NCI-H2029 (cell line): ENCODE data around the gene MEIOB.
"Not testable (repeated sequence)": the region's sequence is repeated elsewhere in the genome, so short reads cannot be mapped to it uniquely, and the experiment has no call there.

ENCODE experiments used
- DNase-seq: peaks from one replicate; lab custom pipeline; 2025; lab: John Stamatoyannopoulos, UW

The MEIOB gene

DNA sequence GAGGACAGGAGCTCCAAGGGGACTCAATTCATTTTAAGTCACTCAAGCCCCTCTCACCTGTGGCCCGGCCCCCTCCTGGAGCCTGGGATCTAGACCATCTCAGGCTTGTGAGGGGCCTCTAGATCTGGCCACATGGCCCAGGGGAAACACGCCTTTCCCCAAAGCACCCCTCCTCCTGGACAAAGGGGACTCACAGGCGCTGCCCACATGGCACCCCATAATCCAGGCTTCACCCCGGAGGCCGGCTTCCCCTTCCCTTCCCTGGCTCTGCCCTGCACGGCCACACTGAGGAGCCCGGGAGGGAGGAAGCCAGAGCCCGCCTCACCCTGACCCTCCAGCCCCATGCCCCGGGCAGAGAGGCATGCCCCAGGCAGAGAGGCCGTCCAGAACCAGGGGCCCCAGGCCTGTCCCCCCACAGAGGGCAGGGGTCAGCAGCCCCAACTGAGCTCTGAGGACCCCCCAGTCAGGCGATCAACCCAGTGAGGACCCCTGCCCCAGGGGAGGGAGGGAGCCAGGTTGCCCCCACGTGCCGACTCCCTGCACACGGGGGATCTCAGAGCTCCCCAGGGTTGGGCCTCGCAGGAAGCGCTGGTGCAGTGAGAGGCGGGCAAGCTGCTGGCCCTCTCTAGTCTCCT, 35.4 kb upstream of the MEIOB start:
- no peak for DNase-seq

DNA sequence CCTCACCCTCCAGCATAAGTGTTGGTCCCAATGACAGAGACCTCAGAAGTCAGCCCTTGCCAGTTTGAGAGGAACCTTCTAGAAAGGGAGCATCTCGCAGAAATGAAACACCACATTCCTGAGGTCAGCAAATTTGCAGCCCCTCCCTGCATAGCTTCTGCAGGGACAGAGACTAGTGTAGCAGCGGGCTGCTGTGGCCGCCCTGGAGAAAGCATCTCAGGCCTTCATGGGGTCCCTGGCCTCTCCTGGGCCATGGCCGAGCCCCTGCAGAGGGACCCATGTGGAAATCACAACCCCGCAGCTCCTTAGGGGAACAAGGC, 34.8 kb upstream of the MEIOB start:
- DNase-seq: no peak

DNA sequence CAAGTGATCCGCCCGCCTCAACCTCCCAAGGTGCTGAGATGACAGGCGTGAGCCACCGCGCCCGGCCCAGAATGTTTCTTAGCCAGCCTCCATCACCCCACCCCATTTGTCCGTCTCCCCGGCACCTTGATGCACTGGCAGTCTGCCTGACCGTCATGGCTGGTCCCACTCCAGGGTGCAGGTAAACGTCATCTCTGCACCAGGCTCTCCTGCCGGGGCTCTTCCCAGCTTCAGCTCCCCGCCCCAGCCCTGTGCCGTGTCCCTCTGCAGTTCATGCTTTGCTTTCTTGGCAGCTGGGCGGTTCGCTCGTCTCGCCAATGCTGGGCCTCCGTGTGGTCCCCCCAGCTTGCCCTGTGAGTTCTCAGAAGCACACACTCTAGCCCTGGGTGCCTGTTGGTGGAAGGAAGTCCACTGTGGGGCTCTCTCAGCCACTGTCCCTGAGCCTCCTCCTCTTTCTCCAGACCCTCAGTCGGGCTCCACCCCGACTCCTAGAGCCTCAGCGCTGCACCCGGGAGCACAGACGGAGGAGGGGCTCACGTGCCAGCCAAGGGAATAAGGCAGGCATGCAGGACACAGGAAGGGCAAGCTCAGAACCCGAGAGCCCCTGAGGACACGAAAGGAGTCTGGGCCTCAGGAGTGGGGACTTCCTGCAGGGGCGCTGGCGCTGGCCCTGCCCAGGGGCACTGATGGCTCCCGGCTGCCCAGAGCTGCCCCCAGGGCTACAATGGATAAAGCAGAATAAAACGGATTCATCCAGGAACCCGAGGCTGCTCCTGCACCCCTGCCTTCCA, 34.3 kb upstream of the MEIOB start:
- DNase-seq: no peak

DNA sequence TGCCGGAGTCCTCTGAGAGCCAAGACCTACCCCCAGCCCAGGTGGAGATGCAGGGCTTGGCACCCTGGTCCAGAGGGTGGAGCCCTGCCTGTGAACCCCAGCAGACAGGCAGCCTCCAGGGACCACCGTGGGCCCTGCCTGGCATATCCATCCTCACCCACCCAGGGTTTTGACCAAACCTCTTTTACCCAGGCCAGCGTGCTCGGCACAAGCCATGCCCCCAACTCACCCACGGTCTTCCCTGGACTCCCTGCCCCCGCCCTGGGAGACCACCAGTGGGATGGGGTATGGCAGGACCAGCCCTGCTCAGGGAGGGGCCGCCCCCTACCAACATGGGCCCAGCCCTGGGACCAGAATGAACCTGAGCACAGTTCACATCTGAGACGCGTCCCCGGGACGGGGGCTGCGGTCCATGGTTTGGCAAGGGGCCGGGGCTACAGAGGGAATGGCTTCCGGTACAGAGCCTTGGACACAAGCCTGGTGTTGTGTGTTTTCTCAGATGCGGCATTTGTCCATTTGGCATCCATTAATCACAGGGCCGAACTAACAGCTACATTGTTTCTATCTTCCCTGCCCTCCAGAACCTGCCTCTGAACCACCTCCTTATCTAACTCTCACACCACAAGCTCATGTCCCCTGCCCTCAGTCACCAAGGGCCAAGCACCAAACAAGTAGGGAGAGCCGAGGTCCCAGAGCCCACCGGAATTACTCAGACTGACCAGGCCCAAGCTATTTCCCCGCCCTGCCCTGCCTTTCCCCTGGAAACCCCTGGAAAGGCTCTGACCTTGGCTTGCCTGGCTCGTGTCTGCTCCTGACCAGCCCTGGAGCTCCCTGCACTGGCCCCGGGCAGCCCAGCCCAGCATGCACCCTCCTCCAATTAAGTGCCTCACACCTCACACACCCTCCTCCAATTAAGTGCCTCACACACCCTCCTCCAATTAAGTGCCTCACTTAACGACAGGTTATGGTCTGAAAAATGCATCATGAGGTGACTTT, 32.2 kb upstream of the MEIOB start:
- DNase-seq: no peak

DNA sequence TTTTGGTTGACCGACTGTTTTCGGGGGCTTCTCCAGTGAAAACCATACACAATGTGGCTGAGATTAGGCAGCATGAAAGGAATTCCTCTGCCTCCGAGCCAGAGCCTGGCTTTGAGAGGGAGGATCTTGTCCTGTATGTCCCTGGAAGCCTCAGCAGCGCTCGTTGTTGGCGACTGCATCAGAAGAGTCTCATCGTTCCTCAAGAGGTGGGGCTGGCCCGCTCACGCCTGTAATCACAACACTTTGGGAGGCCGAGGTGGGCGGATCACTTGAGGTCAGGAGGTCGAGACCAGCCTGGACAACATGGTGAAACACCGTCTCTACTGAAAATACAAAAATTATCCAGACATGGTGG, 31.2 kb upstream of the MEIOB start:
- DNase-seq: no peak

DNA sequence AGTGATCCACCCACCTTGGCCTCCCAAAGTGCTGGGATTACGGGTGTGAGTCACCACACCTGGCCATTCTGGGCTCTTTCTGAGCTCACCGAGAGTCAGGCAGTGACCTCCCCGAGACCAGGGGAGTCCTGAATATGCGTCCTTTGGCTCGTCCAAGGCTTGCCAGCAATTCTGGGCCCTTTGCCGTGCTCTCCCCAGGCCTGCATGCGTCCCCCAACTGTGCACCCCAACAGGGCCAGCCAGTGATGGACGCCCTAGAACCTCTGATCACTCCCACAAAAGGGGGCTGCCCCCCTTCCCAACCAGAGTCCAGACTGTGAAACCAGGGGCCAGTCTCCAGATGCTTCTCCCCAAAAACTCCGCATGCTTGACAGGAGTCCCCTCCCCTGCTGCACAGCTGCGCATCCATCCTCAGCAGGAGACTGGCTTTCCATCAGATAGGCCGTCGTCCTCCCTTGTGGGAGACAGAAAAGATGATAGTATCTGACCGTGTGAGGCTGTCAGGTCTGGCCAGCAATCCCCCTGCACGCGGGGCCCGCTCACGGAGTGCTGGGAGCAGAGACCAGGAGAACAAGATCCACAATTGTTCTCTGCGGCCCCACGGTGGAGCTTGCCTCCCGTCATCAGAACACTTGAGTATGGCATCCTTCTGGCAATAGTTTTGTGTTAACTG, 30.7 kb upstream of the MEIOB start:
- DNase-seq: no peak

DNA sequence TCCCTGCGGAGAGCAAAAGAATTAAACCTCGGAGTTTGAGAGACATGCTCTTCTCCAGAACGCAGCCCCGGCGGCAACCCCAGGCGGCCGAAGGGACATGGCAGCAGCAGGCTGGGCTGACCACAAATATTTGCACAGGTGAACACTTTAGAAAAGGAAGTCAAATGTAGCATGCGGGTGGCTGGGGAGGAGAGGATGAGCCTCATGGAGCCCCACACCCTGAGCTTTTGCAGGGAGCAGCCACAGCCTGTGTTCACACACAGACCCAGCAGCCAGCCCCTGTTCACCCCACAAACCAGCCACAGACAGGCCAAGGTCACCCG, 28.4 kb upstream of the MEIOB start:
- DNase-seq: no peak

DNA sequence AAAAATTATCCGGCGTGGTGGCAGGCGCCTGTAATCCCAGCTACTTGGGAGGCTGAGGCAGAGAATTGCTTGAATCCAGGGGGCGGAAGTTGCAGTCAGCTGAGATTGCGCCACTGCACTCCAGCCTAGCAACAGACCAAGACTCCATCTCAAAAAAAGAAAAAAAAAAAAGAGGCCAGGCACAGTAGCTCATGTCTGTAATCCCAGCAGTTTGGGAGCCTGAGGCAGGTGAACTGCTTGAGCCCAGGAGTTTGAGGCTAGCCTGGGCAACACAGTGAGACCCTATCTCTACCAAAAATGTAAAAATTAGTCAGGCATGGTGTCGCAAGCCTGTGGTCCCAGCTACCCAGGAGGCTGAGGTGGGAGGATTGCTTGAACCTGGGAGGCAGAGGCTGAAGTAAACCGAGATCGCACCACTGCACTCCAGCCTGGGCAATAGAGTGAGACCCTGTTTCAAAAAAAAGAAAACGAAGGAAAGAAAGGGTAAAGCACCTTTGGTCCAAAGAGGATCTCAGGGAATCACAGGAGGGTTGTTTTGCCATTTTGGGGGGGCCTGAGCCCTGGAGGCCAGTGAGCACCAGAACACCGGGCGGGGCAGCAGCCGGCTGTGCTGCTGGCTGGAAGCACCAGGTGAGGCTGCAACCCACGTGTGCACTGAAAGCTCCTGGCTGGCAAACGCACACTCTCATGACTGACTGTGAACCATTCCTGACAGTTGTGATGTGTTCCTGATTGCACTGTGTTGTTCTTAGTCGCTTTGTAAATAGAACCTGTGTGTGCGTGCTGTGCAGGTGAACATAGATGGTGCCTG, 27.9 kb upstream of the MEIOB start:
- DNase-seq: peak; percentile 89

DNA sequence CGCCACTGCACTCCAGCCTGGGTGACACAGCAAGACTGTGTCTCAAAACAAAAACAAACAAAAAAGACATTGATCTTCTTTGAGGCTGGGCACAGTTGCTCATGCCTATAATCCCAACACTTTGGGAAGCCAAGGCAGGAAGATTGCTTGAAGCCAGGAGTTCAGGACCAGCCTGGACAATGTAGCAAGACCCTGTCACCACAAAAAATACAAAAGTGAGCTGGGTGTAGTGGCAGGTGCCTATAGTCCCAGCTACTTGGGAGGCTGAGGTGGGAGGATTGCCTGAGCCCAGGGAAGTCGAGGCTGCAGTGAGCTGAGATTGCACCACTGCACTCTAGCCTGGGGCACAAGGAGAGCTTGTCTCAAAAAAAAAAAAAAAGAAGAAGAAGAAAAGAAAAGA, 25.7 kb upstream of the MEIOB start:
- DNase-seq: not testable (repeated sequence)

DNA sequence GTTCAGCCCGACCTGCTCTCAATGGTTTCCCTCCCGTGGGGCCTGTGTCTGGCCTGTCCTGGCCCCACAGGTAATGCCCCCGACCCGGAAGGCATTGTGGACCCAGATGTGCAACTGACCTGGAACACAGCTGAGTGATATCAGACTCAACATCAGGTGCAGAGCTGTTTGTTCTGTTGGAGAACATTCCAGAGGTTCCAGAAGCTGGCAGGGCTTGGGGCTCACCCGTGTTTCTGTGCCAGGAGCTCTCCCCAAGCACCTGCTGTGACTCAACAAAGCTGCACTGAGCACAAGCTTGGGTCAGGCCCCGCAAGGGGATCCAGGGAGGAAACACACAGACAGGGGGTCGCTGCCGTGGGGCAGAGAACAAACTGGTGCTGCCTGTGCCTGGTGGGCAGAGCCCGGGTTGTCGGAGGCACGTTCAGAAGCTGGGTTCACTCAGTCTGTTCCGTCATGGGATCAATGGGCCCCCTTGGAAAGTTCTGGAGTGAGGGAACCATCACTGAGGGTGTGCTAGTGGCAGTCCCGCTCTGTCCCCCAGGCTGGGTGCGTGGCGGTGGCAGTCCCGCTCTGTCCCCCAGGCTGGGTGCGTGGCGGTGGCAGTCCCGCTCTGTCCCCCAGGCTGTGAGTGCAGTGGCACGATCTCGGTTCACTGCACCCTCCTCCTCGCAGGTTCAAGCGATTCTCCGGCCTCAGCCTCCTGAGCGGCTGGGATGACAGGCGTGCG, 24.1 kb upstream of the MEIOB start:
- DNase-seq: no peak

DNA sequence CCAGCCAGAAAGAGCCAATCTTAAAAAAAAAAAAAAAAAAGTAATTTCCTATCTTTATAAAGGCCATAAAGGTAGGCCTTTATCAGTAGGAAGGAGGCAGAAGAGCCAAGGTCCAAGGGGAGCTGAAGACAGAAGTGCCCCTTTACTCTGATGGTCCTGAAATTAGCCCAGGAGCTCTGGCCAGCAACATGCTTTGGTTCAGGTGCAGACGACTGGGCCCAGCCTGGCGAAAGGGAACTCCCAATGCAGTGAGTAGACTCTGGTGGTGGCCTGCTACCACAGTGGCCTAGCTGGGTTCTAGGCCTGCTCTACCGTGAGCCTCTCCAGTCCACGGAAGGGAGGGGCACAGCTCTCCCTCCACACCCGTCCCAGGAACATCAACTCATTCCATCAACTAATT, 23.1 kb upstream of the MEIOB start:
- DNase-seq: no peak

DNA sequence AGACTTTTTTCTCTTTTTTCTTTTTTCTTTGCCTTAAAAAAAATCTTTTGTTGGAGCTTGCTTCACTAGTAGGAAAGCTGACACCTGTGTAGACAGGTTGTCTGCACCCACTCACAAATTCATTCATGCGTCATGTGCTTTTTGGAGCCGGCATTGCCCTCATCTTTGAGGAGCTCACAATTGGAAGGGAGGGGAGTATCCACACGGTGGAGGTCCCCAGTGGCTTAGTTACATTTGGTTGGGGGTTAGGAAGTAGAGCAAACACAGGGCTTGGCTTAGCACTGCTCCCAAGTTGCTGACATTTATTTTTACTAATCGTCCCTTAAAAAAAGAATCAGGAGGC, 18.7 kb upstream of the MEIOB start:
- DNase-seq: peak; percentile 76

DNA sequence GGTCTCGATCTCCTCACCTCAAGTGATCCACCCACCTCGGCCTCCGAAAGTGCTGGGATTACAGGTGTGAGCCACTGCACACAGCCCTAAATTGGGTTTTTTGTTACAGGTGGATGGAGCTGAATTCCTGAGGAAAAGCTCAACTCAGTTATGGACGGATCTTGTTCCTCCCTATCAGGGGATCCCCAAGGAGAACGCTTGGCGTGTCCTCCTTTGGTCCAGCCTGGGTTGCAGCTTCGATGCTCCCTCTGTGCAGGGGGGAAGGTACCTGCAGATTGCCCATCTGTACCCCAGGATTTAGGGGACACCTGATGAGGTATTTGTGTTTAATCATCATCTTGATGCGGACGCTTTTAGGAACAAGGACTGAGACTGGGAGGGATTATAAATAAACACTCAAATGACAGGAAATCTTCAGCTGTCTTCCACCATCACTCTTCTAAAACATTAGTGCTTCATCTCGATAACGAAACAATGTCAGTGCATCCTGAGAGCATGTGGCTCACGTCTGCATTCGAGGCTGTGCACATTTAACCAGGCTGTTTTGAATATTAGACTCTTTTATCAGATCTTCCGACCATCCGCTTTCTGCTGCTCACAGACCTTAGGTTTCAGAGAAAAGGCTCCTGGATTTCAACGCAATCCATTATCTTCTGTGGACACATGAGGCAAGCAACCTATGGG, 18.2 kb upstream of the MEIOB start:
- DNase-seq: no peak

DNA sequence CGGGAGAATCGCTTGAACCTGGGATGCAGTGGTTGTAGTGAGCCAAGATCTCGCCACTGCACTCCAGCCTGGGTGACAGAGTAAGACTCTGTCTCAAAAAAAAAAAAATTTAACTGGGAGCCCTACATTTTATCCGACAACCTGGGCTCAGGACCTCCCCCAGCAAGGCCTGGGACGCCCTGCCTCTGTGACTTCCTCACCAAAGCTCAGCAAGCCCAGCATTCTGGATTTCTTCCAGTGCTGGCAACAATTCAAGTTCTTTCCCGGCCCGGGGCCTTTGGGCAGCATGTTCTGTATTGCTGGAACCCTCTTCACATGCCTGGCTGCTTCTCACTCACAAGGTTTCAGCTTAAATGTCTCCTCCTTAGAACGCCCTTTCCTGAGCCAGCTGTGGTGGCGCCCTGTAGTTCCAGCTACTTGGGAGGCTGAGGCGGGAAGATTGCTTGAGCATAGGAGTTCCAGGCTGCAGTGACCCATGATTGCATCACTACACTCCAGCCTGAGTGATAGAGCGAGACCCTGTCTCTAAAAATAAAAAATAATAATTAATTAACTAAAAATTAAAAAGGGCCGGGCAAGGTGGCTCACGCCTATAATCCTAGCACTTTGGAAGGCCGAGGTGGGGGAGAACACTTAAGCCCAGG, 15.9 kb upstream of the MEIOB start:
- DNase-seq: peak; percentile 53

DNA sequence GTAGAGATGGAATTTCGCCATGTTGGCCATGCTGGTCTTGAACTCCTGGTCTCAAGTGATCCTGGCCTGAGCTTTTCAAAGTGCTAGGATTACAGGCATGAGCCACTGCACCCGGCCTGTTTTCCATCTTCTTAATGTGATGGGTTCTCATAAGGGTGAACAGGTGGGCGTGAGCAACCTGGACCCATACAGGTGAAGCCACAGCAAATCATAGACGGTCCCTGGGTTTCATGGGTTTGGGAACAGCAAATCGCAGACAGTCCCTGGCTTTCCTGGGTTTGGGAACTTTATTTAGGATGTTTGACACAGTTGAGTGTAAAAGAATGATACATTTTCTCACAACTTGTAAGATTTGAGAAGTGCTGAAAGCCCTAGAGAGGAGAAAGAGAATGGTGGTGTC, 12.9 kb upstream of the MEIOB start:
- DNase-seq: no peak

DNA sequence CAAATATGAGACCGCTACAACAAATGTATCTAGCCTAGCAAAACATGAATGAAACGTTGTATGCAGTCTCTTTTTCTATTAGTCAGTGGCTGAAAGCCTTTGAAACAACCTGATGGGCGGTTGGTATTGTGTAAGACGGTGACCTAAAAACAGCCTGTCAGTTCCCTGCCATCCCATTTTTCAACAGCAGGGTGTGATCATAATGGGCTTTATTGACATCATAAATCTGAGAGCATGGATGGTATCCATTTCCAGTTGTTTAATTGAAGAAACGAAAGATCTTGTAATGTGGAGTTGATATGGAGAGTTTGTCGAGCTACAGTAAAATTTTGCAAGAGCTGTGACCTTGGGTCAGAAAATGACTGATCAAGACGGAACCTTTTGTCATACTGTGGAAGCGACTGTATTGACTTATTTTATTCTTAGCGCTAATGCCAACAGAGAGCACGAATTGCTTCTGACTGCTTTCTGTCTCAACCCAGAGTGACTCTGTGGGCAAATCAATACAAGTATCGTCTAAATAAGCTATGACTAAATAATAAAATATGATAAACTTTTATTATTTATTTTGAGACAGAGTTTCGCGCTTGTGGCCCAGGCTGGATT, 12.3 kb upstream of the MEIOB start:
- DNase-seq: no peak

DNA sequence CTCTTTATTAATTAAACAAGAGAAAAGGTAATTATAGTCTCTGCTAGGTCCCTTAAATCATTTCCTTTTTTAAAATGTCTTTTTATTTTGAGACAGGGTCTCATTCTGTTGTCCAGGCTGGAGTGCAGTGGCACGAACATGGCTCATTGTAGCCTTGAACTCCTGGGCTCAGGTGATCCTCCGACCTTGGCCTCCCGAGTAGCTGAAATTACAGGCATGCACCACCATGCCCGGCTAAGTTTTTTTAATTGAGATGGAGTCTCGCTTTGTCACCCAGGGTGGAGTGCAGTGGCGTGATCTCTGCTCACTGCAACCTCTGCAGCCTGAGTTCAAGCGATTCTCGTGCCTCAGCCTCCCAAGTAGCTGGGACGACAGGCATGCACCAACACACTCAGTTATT, 9.2 kb upstream of the MEIOB start:
- not testable (repeated sequence) for DNase-seq

DNA sequence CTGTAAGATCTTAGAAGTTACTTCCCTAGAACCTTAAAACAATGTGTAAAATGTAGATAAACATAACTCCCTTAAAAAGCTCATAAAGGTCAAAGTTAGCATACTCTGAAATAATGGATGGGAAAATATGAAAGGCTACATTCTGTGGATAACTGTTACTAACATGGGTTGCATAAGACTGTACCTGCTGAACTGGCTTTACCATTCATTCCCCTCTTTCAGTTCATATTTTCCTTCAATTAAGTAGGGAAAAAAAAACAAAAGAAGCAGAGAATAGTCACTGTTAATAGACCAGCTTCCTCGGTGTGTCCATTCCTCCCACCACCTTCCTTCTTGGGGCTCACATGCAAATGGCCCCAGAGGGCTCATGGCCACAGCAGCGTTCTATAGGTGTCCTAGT, 7.5 kb upstream of the MEIOB start:
- no peak for DNase-seq

DNA sequence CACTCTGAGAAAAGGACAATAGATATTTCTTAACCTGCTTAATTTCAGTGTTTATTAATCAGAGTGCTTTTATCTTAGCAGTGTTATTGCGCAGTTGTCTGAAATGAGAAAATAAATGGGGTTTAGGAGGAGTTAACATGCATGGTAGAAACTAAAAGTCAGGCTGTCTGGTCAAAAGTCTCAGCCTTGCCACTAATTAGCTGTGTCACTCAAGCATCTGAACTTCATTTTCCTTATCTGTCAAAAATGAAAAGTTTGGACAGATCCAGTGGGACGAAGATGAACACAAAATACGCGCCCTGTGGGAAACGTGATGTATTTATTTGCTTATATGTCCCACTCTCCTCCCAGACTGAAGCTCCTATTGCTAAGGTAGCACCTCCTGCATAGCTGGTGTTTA, 6.3 kb upstream of the MEIOB start:
- DNase-seq: no peak

DNA sequence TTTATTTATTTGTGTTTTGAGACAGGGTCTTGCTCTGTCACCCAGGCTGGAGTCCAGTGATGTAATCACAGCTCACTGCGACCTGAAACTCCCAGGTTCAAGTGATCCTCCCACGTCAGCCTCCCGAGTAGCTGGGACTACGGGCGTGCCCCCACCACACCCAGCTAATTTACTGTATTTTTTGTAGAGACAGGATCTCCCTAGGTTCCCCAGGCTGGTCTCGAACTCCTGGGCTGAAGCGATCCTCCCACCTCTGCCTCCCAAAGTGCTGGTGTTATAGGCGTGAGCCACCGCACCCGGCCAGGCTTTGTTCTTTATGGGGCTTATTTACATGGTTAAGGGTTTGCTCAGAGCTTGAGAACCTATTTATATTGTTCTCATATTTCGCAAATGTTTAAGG, 5.8 kb upstream of the MEIOB start:
- peak; percentile 87 for DNase-seq
